Sigmoid colon (tissue), 4 donors: Measurements from ENCODE around the gene TACC2.

ENCODE experiments used
- CTCF ChIP-seq, 4 experiments: fragments of 450-650 bp in 3 of 4; fragments of 200-600 bp in 1 of 4; IDR thresholded peaks; one replicate each; pipeline ENCODE4 v1.5.1; 2016 to 2019; ENCODE audit warnings: antibody characterized with exemption in 4 of 4, mild to moderate bottlenecking in 3 of 4, moderate library complexity in 2 of 4
- EP300 ChIP-seq, 4 donors: sonication (generic); formaldehyde crosslinking; IDR thresholded peaks; one replicate each; pipeline ENCODE4 v1.6.1; 2017; ENCODE audit warnings: antibody characterized with exemption in 4 of 4
- POLR2A ChIP-seq, 2 donors: fragments of 450-650 bp; IDR thresholded peaks; one replicate each; pipeline ENCODE4 v1.6.1; 2016; ENCODE audit warnings: antibody characterized with exemption in 2 of 2, mild to moderate bottlenecking in 2 of 2, moderate library complexity in 2 of 2
- POLR2AphosphoS5 ChIP-seq, 4 donors: sonication (generic); formaldehyde crosslinking; IDR thresholded peaks; one replicate each; pipeline ENCODE4 v1.6.1; 2017; ENCODE audit warnings: antibody characterized with exemption in 4 of 4

GRCh38 chr10:122033224-122033926, 44.4 kb downstream of the TACC2 start:
- TF ChIP-seq CTCF (IDR thresholded peaks at IDR 0.05) (no peak), EP300 (IDR thresholded peaks at IDR 0.05) (no peak), POLR2A (IDR thresholded peaks at IDR 0.05) (no peak), POLR2AphosphoS5 (IDR thresholded peaks at IDR 0.05) (no peak)
